KMS-11 (cell line): ENCODE results near the gene TFR2.

Experiments used
- H2AFZ ChIP-seq: fragments of 200-600 bp; sonication (generic); 2 replicates; pipeline ENCODE4 v1.6.1; 2016; ENCODE audit warnings: antibody characterized with exemption, mixed run types, low read depth
- H3K27ac ChIP-seq: fragments of 200-600 bp; sonication (generic); 2 replicates; pipeline ENCODE4 v1.6.1; 2016; ENCODE audit warnings: mild to moderate bottlenecking, mixed run types
- H3K27me3 ChIP-seq: fragments of 200-600 bp; sonication (generic); 2 replicates; pipeline ENCODE4 v1.6.1; 2017; ENCODE audit warnings: mild to moderate bottlenecking, low read depth, mixed run types, moderate library complexity; ENCODE audit not compliant: insufficient read depth
- H3K36me3 ChIP-seq: fragments of 200-600 bp; sonication (generic); 2 replicates; pipeline ENCODE4 v1.6.1; 2017; ENCODE audit warnings: mild to moderate bottlenecking, mixed run types; ENCODE audit not compliant: insufficient read depth
- H3K4me1 ChIP-seq: fragments of 200-600 bp; sonication (generic); 2 replicates; pipeline ENCODE4 v1.6.1; 2016; ENCODE audit warnings: mild to moderate bottlenecking, low read depth, mixed run types; ENCODE audit not compliant: poor library complexity, severe bottlenecking
- H3K4me2 ChIP-seq: fragments of 200-600 bp; sonication (generic); 2 replicates; pipeline ENCODE4 v1.7.0; 2016; ENCODE audit warnings: mild to moderate bottlenecking, mixed run types
- H3K4me3 ChIP-seq: fragments of 200-600 bp; sonication (generic); IDR thresholded peaks from 2 replicates; pipeline ENCODE4 v1.6.1; 2017; ENCODE audit warnings: low read depth, low read length, mixed read lengths; ENCODE audit not compliant: insufficient read depth
- H3K79me2 ChIP-seq: fragments of 200-600 bp; sonication (generic); 2 replicates; pipeline ENCODE4 v1.6.1; 2016; ENCODE audit warnings: low read depth, mixed run types; ENCODE audit not compliant: insufficient read depth
- H3K9ac ChIP-seq: fragments of 200-600 bp; sonication (generic); 2 replicates; pipeline ENCODE4 v1.6.1; 2016; ENCODE audit warnings: mild to moderate bottlenecking, mixed run types
- H4K20me1 ChIP-seq: fragments of 200-600 bp; sonication (generic); 2 replicates; pipeline ENCODE4 v1.6.1; 2016; ENCODE audit warnings: mild to moderate bottlenecking, mixed run types; ENCODE audit not compliant: insufficient read depth
- TF ChIP-seq, protein P1 (sequence below): fragments of 200-600 bp; sonication (generic); conservative IDR thresholded peaks from 2 replicates; pipeline ENCODE4 v1.6.1; 2017; ENCODE audit warnings: low read depth, mild to moderate bottlenecking, antibody characterized with exemption, low read length, moderate library complexity, mixed read lengths

TFR2 gene

GRCh38 chr7:100682228-100682741 is 40.9 kb upstream of the TFR2 start:
- no peak overlapping the region for H2AFZ ChIP-seq
- 0 out of 2 replicates have a peak, but pooled peaks cover under 1% of the 10 kb centered on the region for H3K79me2 ChIP-seq
- H3K4me1 ChIP-seq = peaks cover 4% of the 10 kb centered on the region
- H3K27ac ChIP-seq = no peak overlapping the region
- peaks cover 3% of the 10 kb centered on the region; the same call in 1 of the 2 replicates for H3K36me3 ChIP-seq
- H3K4me3 ChIP-seq = no peak overlapping the region
- TF ChIP-seq, protein P1, sequence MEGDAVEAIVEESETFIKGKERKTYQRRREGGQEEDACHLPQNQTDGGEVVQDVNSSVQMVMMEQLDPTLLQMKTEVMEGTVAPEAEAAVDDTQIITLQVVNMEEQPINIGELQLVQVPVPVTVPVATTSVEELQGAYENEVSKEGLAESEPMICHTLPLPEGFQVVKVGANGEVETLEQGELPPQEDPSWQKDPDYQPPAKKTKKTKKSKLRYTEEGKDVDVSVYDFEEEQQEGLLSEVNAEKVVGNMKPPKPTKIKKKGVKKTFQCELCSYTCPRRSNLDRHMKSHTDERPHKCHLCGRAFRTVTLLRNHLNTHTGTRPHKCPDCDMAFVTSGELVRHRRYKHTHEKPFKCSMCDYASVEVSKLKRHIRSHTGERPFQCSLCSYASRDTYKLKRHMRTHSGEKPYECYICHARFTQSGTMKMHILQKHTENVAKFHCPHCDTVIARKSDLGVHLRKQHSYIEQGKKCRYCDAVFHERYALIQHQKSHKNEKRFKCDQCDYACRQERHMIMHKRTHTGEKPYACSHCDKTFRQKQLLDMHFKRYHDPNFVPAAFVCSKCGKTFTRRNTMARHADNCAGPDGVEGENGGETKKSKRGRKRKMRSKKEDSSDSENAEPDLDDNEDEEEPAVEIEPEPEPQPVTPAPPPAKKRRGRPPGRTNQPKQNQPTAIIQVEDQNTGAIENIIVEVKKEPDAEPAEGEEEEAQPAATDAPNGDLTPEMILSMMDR = no peak
- H4K20me1 ChIP-seq = no peaks in the 10 kb centered on the region
- no peak overlapping the region for H3K9ac ChIP-seq
- H3K4me2 ChIP-seq = no peak overlapping the region
- no peaks in the 10 kb centered on the region for H3K27me3 ChIP-seq

- no peaks in the 10 kb centered on the region for H4K20me1 ChIP-seq
- H2AFZ ChIP-seq = no peak overlapping the region
- H3K9ac ChIP-seq = no peak overlapping the region
- TF ChIP-seq, protein P1 = no peak
- H3K4me2 ChIP-seq = no peak overlapping the region
- H3K4me3 ChIP-seq = no peak overlapping the region
- H3K27ac ChIP-seq = no peak overlapping the region
- peaks cover 5% of the 10 kb centered on the region for H3K4me1 ChIP-seq
- peaks cover 6% of the 10 kb centered on the region; the same call in 1 of the 2 replicates for H3K79me2 ChIP-seq
- peaks cover 3% of the 10 kb centered on the region; the same call in 1 of the 2 replicates for H3K36me3 ChIP-seq
- no peaks in the 10 kb centered on the region for H3K27me3 ChIP-seq
Observed at GRCh38 chr7:100681491-100682227, 40.3 kb upstream of the TFR2 start.

DNA sequence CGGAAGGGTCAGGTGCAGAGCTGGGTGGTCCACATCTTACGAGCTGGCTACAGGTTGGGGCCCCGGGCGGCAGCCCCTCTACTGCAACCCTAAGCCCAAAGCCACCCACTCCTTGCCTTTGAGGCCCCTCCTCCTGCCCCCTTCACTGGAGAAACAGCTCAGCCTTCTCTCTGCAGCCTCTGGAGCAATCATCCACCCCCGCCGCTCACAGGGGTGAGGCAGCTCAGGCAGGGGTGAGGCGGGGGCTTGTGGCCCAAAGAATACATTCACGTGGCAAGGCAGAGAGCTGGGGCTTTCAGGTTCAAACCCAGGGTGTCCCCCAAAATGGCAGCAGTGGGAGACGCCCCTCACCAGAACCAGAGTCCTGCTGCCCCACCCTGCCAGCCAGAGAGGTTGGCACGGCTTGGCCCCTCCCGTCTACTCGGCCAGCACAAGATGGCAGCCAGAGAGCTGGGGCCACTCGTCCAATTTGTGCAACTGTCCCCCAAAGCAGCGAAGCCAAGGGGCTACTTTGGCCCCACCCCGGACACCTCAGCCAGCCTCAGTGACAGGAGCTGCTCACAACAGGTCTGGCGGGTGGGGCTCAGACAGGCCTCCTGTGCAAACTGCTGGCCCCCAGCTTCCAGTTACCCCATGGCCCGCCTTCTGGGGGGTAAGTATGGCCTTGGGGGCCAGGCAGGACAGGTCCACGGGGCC is 39.4 kb upstream of the TFR2 start:
- H3K27ac ChIP-seq = no peak overlapping the region
- no peak overlapping the region for H3K9ac ChIP-seq
- H4K20me1 ChIP-seq = no peaks in the 10 kb centered on the region
- H3K27me3 ChIP-seq = no peaks in the 10 kb centered on the region
- peaks cover 10% of the 10 kb centered on the region for H3K4me1 ChIP-seq
- H3K79me2 ChIP-seq = peaks cover 12% of the 10 kb centered on the region; the same call in 1 of the 2 replicates
- no peak overlapping the region for H3K4me3 ChIP-seq
- H3K4me2 ChIP-seq = no peak overlapping the region
- TF ChIP-seq, protein P1 = no peak
- peaks cover 3% of the 10 kb centered on the region; the same call in 1 of the 2 replicates for H3K36me3 ChIP-seq
- H2AFZ ChIP-seq = no peak overlapping the region

DNA sequence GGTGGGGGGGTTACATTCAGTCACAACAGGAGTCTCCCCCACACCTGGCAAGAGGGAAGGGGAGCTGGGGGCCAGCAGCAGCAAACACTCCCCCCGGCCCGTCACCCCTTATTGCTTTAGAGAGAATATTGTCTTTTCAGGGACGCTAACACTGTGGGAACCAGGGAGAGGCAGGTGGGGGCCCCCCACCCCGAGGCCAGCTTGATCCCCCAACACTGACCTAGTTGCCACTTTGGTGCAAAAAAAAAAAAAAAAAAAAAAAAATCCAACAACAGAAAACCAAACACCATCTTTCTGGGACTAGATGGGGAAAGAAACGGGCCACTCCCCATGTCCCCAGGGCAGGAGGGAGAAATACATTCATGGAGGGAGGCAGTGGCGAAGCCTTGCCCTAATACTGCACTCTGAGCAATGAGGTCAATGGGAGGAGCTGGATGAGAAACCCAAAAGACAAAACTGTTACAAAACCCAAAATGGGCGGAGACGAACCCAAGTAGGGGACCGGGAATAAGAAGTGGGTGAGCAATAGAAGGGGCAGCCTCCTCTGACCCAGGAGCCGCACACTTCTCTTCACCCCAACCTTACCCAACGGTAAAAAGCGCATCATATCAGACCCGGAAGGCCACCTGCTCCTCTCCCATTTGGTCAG is 38.7 kb upstream of the TFR2 start:
- Histone ChIP-seq H3K27ac (no peak overlapping the region), H2AFZ (no peak overlapping the region), H4K20me1 (no peaks in the 10 kb centered on the region), H3K27me3 (no peaks in the 10 kb centered on the region), H3K9ac (no peak overlapping the region), H3K4me1 (peaks cover 10% of the 10 kb centered on the region), H3K36me3 (peaks cover 3% of the 10 kb centered on the region; the same call in 1 of the 2 replicates), H3K79me2 (peaks cover 12% of the 10 kb centered on the region; the same call in 1 of the 2 replicates), H3K4me3 (no peak overlapping the region), H3K4me2 (no peak overlapping the region)
- TF ChIP-seq, protein P1 = no peak
